Measurements from ENCODE around the gene TRIM14. TPM values are rescaled to one million over a fixed set of nuclear protein-coding genes. Genes with fewer than 3 reads are reported as not detected.

TRIM14 gene
- total and polyA plus RNA-seq, 7 donors, result 0.13 to 2.5 (median 0.79) TPM

DNA sequence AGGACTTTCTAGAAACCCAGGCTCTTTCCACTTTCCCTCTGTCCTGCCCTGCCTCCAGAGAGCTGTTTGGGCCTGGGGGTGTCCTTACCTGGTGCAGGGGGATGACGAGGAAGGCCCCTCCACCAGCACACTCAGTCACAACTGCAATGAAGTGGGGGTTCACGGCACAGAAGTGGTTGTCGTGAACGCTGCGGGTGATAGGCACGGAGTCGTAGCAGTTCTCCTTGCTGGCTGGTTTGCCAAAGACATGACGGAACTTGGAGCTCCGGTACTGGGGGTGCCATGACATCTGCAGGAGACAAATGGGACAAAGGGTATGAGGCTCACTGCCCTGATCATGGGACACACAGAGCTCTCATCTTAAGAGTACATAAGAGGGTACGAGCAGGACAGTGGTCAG is 38.4 kb upstream of the TRIM14 start:
- no peaks in the 10 kb centered on the region for H3K4me1 ChIP-seq
- ATAC-seq, result no peak
- no peak for DNase-seq
- no peak for TF ChIP-seq CTCF (IDR thresholded peaks at IDR 0.05)
- no peaks in the 10 kb centered on the region for H3K9me3 ChIP-seq
- H3K27me3 ChIP-seq (ENCODE audit: insufficient read depth in 3 of 3, low read length in 2 of 3), result no peaks in the 10 kb centered on the region
- H3K4me3 ChIP-seq, result no peak overlapping the region
- no peak overlapping the region for H3K27ac ChIP-seq
- intact Hi-C loops (cut with DNase I), result no loop called here
- no peaks in the 10 kb centered on the region for H3K36me3 ChIP-seq (ENCODE audit: insufficient read depth in 1 of 2, low read depth in 1 of 2)
- 89 to 93% (median 91%) methylated on average over 10 of the region's 10 CpGs for WGBS, 3 donors

GRCh38 chr9:98154678-98155077 is 35.7 kb upstream of the TRIM14 start:
- H3K27me3 ChIP-seq (ENCODE audit: insufficient read depth in 3 of 3, low read length in 2 of 3), result no peaks in the 10 kb centered on the region
- H3K36me3 ChIP-seq (ENCODE audit: insufficient read depth in 1 of 2, low read depth in 1 of 2), result no peaks in the 10 kb centered on the region
- intact Hi-C loops (cut with DNase I), result no loop called here
- TF ChIP-seq CTCF (IDR thresholded peaks at IDR 0.05), result no peak
- DNase-seq, result no peak
- H3K4me3 ChIP-seq, result no peak overlapping the region
- no peaks in the 10 kb centered on the region for H3K4me1 ChIP-seq
- H3K27ac ChIP-seq, result no peak overlapping the region
- no peaks in the 10 kb centered on the region for H3K9me3 ChIP-seq
- 81 to 88% (median 86%) methylated on average over 2 of the region's 2 CpGs for WGBS, 3 donors
- ATAC-seq, result no peak

DNA sequence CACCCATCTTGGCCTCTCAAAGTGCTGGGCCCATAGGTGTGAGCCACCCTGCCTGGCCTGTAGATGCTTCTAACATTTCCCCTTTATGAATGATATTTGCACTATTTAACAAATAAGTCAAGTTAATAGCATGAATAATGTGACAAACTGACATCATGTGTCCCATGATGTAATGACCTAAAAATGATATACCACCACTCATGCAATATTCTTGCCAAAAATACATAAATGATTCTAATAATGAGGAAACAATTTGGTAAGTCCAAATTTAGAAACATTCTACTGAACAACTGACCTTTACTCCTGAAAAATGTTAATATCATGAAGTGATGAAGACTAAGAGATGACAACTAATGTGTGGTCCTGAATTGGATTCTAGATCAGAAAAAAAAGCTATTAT is 33.5 kb upstream of the TRIM14 start:
- Histone ChIP-seq H3K36me3 (ENCODE audit: insufficient read depth in 1 of 2, low read depth in 1 of 2) (no peaks in the 10 kb centered on the region), H3K4me3 (no peak overlapping the region), H3K27me3 (ENCODE audit: insufficient read depth in 3 of 3, low read length in 2 of 3) (no peaks in the 10 kb centered on the region), H3K4me1 (no peaks in the 10 kb centered on the region), H3K27ac (no peak overlapping the region), H3K9me3 (no peaks in the 10 kb centered on the region)
- intact Hi-C loops (cut with DNase I), result no loop called here
- DNase-seq, result no peak
- TF ChIP-seq CTCF (IDR thresholded peaks at IDR 0.05), result no peak
- no peak for ATAC-seq

GRCh38 chr9:98150721-98151120 is 31.7 kb upstream of the TRIM14 start:
- intact Hi-C loops (cut with DNase I), result no loop called here
- H3K4me1 ChIP-seq, result no peaks in the 10 kb centered on the region
- H3K36me3 ChIP-seq (ENCODE audit: insufficient read depth in 1 of 2, low read depth in 1 of 2), result no peaks in the 10 kb centered on the region
- H3K4me3 ChIP-seq, result no peak overlapping the region
- no peak overlapping the region for H3K27ac ChIP-seq
- DNase-seq (no peak), ATAC-seq (no peak)
- TF ChIP-seq CTCF (IDR thresholded peaks at IDR 0.05), result no peak
- WGBS, 3 donors, result 75 to 83% (median 81%) methylated on average over 3 of the region's 3 CpGs
- H3K9me3 ChIP-seq, result no peaks in the 10 kb centered on the region
- H3K27me3 ChIP-seq (ENCODE audit: insufficient read depth in 3 of 3, low read length in 2 of 3), result no peaks in the 10 kb centered on the region

GRCh38 chr9:98150164-98150563 is 31.1 kb upstream of the TRIM14 start:
- Histone ChIP-seq H3K4me3 (no peak overlapping the region), H3K36me3 (ENCODE audit: insufficient read depth in 1 of 2, low read depth in 1 of 2) (no peaks in the 10 kb centered on the region), H3K4me1 (no peaks in the 10 kb centered on the region), H3K27me3 (ENCODE audit: insufficient read depth in 3 of 3, low read length in 2 of 3) (no peaks in the 10 kb centered on the region), H3K27ac (no peak overlapping the region), H3K9me3 (no peaks in the 10 kb centered on the region)
- intact Hi-C loops (cut with DNase I), result no loop called here
- no peak for TF ChIP-seq CTCF (IDR thresholded peaks at IDR 0.05)
- WGBS, 3 donors, result 79 to 84% (median 82%) methylated on average over 7 of the region's 7 CpGs
- no peak for ATAC-seq
- DNase-seq, result no peak

Data from psoas muscle (tissue), 8 donors.